HG02610 (cell line): ENCODE measurements around the gene CLMN.

Source experiments
- ATAC-seq: cut with Tn5 transposase; IDR thresholded peaks from one replicate; pipeline ENCODE4 v1.9.1; 2021; ENCODE audit warnings: mild to moderate bottlenecking, moderate library complexity; ENCODE audit not compliant: unreplicated experiment

The CLMN gene

DNA sequence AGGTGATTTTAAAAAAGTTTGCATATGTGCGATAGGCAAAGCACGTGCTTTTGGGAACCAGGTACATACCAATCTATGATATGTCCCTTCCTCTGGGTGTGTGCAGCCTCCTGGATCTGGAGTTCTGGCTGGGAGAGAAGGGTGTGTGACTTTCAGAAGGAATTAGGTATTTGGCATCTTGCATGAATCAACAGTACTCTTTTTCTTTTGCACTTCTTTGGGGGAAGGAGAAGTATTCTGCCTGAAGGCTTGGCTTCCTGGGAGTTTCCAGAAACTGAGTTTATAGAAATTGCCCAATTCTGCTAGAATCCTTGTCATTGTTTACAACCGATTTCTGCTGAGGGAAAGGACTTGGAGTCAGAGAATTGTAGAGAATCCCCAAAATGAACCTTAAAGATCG, 2.9 kb upstream of the CLMN start:
- ATAC-seq: no peak

- ATAC-seq: no peak
These were observed 2.2 kb upstream of the CLMN start for GRCh38 chr14:95321693-95322455.

GRCh38 chr14:95320955-95321600, 1.4 kb upstream of the CLMN start:
- ATAC-seq: no peak

GRCh38 chr14:95320078-95320895, 579 bp upstream of the CLMN start:
- no peak for ATAC-seq

DNA sequence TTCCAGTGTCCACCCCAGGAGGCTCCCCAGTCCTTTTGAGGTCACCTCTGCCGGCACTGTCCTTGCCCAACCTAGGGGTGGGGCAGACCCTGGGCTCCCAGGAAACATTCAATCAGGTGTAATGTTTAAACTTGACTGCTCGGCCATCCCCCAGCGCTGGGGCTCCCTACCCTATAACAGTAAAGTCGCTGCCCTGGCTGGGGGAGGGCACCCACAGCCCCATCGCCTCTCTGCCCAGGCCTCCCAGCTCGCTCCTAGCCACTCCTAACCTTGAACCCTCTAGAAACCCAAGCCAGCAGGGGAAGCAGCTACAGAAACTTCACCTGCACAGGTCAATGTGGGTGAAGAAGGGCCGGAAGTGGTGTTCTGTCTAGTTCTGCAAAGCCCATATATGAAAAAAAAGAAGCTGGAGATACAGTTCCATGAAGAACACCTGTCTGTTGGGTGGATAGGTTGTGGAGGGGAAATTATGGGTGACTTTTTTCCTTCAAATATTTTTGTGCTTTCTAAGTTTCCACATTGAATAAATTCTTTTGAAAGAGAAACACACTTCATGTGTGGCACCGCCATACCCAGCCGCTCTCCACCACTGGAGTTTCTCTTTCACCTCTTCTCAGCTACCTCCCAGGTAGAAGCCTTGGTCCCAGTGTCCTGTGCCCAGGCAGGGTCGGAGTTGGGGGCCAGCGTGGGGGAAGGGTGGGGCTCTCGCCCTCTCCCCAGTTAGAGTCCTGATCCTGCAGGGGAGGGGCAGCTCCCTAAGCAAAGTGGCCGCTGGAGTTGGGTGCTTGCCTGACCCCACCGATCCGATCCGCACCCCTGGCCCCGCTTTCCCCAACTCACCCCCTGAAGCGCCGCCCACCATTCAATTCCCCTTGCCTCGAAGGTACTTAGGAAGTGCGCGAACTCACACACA, 1.1 kb downstream of the CLMN start:
- no peak for ATAC-seq

- ATAC-seq: no peak
These were observed 1.8 kb downstream of the CLMN start for GRCh38 chr14:95317817-95318343.

DNA sequence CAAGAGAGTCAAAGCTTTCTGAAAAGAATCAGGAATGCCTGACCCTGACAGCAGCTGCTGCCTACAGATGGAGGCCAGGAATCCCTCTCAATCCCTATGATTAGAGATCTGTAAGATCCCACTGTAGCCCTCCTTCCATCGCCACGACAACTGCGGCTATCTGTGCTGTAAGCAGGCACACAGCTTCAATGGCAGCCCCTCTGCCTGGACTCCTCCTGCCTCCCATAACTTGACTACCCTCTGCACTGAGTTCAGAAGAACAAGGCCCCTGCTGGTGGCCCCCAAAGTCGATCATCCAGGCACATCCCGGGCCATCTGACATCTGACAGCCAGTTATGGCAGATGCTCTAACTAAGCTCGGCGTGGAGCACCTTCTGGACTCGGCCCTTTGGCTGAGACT, 2.9 kb downstream of the CLMN start:
- ATAC-seq: no peak

DNA sequence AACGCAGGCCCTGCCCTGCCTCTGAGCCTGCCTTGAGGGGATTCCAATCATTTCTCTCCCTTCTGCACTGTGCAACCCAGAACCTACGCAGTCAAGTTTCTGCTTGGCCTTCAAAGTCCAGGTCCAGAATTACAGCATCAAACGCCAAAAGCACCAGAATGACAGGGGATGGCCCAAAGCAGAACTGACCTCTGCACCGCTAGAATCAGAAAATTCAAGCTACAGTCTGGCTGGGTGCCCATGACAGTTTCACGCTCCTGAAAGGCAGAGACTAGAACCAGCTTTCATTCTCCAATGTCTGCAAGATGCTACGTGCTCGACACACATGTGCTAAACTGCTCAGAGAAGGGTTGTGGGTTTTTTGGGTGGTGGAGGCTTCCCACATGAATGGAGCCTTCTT, 4.1 kb downstream of the CLMN start:
- no peak for ATAC-seq

DNA sequence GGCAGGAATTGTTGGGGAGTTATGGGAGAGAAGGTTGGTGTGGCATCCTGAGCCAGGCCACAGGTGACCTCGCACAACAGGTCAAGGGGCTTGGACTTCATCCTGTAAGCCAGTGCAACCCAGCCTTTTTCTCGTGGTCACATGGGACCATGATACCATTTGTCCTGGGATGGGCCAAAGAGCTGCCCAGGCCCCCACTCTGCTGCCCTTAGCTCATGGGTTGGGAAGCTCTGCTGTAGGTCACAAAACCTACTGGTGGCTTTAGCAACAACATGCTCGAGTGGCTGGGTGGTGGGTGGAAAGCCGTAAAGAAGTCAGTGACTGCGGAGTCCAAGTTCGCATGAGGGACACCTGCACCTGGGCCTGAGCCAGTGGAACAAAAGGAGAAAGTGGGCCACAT, 4.6 kb downstream of the CLMN start:
- ATAC-seq: no peak

- ATAC-seq: peak; percentile 77
These were observed 5.1 kb downstream of the CLMN start for GRCh38 chr14:95314609-95315008.

DNA sequence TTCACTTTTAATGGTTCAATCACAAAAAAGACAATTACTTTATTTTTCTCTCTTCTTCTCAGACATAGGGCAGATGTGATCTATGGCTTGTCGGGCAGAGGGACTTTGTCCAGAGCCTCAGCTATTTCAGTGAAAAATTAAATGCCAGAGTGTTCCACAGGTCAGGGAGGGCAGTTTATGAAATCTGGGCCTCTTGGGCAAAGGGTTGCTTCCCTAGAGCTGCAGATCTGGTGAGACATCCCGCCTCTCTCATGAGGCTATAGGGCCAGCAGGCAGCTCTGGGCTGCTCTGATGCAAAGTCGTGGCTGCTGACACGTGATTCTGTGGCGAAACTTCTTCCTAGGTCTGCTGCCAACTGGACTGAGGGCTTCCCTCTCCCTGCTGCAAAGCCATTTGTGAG, 6.0 kb downstream of the CLMN start:
- no peak for ATAC-seq

GRCh38 chr14:95313190-95313589, 6.5 kb downstream of the CLMN start:
- ATAC-seq: no peak

DNA sequence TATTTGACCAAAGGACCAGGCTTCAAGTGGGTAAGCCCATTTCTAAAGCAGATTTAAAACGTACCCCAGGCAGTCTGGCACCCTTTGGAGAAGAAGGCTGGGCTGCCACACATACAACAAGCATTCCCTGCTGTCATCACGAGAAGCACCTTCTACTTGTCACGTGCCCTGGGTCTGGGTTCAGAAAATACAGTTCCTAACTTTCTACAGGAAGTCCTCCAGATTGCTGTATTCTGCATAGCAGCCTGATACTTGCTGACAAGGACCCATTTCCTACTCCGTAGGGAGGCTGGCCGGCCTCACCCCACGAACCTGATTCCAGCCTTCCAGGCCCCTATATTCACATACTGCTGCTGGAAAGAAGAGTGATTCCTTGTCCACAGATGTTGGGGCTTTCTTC, 7.4 kb downstream of the CLMN start:
- no peak for ATAC-seq

DNA sequence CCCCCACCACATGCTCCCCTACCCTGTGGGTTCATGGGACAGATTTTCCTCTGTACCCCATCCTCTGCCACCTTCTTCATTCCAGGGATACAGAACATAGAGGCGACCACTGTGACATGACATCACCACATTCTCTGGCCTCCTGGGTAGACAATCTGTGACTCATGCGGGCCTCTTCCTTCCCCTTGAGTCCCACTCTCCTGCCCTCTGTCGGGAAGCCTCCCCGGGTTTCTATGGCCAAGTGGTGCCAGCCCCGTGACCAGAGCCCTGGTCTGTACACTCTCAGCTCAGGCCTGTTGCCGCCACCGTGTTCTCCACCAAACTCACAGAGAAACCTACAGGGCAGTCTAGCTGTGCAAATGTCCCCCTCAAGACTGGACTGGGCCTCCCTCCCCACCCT, 8.0 kb downstream of the CLMN start:
- ATAC-seq: no peak

- no peak for ATAC-seq
These were observed 8.9 kb downstream of the CLMN start for GRCh38 chr14:95310635-95311380.

DNA sequence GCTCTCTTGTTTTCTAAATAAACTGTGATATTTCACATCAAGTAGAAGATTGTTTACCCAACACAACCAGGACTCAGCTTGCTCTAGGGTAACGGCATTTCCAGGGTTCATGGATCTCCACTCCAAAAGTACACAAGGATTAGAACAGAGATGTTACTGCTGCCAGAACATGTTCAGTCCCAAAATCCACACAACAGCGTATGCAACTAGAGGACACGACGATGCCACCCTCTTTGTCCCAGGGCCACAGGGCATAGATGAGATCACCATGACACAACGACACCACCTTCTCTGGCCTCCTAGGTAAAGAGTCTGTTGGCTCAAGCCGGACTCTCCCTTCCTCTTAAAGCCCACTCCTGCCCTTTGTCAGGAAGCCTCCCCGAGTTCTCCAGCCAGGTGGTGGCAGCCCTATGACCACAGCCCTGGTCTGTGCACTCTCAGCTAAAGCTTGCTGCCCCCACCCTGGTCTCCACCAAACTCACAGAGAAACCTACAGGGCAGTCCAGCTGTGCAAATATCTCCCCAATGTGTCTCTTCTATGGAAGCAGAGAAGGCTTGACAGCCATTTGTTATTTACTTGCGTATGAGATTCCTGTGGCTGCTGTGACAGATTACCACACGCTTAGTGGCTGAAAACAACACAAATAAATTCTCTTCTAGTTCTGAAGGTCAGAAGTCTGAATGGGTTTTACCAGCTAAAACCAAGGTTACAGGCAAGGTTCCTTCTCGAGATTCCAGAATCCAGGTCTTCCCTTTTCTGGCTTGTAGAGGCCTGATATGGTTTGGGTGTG, 10.3 kb downstream of the CLMN start:
- no peak for ATAC-seq

- ATAC-seq: no peak
These were observed 11.6 kb downstream of the CLMN start for GRCh38 chr14:95308073-95308472.

DNA sequence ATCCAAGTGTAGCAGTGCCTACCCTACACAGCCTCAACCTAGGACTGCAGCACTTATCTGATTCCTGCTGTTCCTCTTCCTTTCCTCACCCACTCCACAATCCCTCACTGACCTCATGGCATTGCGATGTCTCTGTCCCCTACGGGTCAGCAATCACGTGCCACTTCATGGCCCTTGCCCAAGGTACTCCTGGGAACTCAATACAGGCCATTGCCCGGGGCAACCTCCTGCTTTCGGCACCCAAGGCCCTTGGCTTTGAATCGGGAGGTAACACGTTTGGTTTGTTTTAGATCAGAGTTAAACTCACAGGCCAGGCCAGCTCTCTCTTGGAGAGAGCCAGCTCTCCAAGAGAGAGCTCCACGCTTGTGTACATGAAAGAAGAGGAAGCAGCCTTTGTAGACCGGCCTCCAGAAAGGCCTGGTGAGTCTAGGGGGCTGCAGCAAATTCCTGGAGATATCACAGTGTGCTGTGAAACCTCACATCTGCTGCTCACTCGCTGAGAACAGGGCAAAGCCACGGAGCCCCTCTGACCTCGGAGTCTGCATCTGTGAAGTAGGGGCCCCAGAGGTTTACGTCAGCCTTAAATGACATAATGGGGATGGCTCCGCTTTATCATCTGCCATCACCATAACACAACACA, 12.2 kb downstream of the CLMN start:
- no peak for ATAC-seq

- ATAC-seq: no peak
These were observed 13.8 kb downstream of the CLMN start for GRCh38 chr14:95305940-95306339.
